Activated T-helper 1 cell treated with Interleukin-2 at 50 U/mL for 16 hours (primary cell): ENCODE measurements around the gene PHYH.
"Not testable (repeated sequence)": the region's sequence is repeated elsewhere in the genome, so short reads cannot be mapped to it uniquely, and the experiment has no call there.

ENCODE experiments used
- DNase-seq: peaks from one replicate; pipeline ENCODE4 v3.0.0-alpha.2; 2020; ENCODE audit warnings: low read depth

Gene PHYH

DNA sequence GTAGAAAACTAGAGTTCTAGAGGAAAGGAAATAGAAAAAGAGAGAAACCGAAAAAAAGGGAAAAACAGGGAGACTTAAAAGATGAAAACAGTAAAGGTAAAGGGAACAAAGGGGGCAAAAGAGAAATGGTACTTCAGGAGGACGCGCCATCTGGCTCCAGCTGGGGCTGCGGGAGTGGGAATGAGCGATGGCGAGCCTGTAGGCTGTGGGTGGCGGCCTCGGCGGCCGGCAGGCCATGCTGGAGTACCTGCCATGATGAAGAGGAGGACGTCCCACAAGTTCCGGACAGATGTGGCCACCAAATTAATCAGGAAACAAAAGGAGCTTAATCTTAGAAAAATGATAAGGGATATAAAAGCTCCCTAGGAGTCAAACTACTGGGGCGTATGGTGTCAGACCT lies 21.7 kb upstream of the PHYH start:
- DNase-seq = no peak

- DNase-seq = no peak
Observed at GRCh38 chr10:13319166-13319565, 19.3 kb upstream of the PHYH start.

GRCh38 chr10:13317474-13317873 lies 17.6 kb upstream of the PHYH start:
- no peak for DNase-seq

GRCh38 chr10:13316635-13317311 lies 16.9 kb upstream of the PHYH start:
- no peak for DNase-seq

- DNase-seq = no peak
Observed at GRCh38 chr10:13315361-13315760, 15.5 kb upstream of the PHYH start.

DNA sequence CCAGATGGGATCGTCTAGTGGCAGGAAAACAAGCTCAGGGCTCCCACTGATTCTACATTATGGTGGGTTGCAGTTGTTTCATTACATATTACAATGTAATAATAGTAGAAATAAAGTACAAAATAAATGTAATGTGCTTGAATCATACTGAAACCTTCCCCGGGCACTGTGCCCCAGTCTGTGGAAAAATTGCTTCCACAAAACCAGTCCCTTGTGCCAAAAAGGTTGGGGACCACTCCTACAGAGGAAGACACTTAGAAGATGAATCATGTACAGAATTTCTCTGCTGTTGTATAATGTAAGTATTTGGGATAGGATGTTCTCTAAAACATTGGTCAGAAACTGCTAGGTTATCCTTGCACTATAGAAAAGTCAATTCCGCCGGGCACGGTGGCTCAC lies 11.3 kb upstream of the PHYH start:
- no peak for DNase-seq

- DNase-seq = no peak
Observed at GRCh38 chr10:13310518-13311176, 10.8 kb upstream of the PHYH start.

DNA sequence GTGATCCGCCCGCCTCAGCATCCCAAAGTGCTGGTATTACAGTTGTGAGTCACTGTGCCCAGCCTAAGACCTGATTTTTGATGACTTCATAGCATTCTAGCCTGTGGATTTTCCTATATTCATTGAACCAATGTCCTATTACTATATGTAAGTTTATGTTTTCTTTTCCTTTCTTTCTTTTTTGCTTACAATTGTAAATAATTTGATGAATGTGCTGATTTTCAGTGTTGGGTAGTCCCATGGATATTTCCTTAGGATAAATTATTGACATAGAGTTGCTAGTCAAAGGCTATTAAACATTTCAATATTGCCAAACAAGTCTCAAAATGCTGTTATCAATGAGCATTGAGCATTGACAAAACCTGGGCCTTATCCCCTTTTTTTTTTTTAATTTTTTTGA lies 9.9 kb upstream of the PHYH start:
- DNase-seq = no peak

GRCh38 chr10:13308096-13308495 lies 8.2 kb upstream of the PHYH start:
- no peak for DNase-seq

GRCh38 chr10:13306103-13306502 lies 6.2 kb upstream of the PHYH start:
- DNase-seq = no peak

DNA sequence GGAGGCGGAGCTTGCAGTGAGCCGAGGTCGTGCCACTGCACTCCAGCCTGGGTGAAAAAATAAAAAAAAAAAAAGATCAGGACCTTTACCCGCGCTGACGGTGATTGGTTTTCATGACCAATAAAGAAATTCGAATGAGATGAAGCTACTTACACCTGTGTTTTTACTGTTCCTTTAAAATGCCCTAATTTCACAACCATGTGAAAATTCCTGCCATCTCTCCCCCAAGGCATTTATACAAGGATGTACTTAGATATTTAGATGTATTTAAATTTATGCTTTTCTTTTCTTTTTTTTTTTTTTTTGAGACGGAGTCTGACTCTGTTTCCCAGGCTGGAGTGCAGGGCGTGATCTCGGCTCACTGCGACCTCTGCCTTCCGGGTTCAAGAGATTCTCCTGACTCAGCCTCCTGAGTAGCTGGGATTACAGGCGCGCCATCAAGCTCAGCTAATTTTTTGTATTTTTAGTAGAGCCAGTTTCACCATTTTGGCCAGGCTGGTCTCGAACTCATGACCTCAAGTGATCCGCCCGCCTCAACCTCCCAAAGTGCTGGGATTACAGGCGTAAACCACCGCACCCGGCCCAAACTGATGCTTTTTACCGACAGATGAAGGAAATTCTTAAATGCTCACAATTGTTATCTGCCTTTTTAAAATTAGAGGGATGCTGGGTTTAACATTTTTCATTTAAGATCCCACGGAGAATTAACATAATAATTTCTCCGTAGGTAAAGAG lies 3.1 kb upstream of the PHYH start:
- DNase-seq = no peak

DNA sequence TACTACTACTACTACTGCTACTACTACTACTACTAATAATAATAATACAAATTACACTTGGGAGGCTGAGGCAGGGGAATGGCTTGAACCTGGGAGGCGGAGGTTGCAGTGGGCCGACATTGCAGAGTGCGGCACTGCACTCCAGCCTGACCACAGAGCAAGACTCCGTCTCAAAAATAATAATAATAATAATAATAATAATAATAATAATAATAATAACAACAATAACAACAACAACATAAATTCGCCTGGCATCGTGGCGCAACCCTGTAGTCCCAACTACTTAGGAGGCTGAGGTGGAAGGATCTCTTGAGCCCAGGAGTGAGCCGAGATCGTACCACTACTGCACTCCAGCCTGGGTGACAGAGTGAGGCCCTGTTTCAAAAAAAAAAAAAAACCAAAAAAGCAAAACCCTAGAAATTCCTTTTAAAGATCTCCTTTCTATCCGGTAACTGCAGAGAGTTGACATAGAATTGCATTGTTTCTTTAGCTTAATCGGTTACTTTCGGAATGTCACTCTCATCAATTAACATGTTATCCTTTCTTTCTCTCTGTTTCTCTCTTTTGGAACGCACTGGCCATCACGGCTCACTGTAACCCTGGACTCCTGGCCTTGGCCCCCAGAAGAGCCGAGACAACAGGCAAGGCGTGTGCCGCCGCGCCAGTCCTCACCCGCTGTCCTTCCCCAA lies 972 bp downstream of the PHYH start:
- DNase-seq = no peak

GRCh38 chr10:13296476-13296875 lies 3.4 kb downstream of the PHYH start:
- no peak for DNase-seq

GRCh38 chr10:13294784-13295183 lies 5.1 kb downstream of the PHYH start:
- DNase-seq = no peak

GRCh38 chr10:13291821-13292773 lies 7.8 kb downstream of the PHYH start:
- DNase-seq = no peak

DNA sequence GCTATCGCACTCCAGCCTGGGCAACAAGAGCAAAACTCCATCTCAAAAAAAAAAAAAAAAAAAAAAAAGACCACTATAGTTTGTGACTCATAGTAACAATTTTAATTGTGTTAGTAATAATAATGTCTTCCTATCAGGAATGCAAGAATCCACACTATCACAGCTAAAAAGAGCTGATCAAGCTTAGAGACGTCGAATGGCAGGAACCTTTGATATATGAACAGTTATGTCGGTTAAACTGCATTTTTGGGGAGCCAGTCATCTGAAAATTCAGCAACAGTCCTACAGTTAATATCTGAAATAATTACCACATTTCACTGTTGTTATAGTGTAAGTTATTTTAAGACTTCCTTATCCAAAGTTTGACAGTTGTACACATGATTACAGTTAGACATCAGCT lies 8.8 kb downstream of the PHYH start:
- DNase-seq = no peak

DNA sequence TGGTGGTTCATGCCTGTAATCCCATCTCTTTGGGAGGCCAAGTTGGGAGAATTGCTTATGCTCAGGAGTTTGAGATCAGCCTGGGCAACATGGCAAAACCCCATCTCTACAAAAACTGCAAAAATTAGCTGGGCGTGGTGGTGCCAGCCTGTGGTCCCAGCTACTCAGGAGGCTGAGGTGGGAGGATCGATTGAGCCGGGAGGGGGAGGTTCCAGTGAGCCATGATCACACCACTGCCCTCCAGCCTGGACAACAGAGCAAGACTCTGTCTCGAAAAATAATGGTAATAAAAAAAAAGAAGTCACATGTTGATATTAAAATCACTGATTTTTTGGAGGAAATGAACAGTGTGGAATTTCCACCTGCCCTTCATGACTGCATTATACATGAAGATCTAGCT lies 15.8 kb downstream of the PHYH start:
- DNase-seq = no peak

DNA sequence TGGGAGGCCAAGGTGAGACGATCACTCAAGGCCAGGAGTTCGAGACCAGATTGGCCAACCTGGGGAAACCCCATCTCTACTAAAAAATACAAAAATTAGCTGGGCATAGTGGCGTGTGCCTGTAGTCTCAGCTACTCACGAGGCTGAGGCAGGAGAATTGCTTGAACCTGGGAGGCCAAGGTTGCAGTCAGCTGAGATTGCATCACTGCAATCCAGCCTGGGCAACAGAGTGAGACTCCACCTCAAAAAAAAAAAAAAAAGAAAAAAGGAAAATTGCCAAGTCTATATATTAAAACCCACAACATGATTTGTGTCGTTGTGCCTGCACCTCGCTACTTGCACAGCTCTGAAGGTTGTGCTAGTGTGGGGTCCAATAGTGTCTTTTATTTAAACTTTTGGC lies 17.5 kb downstream of the PHYH start:
- DNase-seq = not testable (repeated sequence)

- no peak for DNase-seq
Observed at GRCh38 chr10:13276749-13277365, 23.0 kb downstream of the PHYH start.

- DNase-seq = not testable (repeated sequence)
Observed at GRCh38 chr10:13276146-13276545, 23.7 kb downstream of the PHYH start.

DNA sequence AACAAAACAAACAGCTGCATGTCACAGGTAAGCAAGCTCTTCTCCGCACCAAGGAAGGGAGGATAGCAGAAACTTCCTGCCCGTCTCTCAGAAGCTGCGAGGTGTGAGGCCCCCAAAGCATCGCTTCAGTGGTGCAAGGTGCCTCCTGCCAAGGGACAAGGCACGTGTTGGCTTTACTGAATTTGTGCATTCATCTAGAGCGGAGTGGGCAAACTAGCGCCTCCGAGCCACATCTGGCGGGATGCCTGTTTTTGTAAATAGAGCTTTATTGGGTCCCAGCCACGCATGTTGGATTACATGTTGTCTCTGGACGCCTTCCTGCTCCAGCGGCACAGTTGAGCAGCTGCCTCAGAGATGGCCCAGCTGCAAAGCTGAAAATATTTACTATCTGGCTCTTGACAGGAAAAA lies 27.7 kb downstream of the PHYH start:
- DNase-seq = no peak
